AG10803 (cell line): ENCODE measurements around the gene CTDSP1.
A peak's percentile ranks its signal among the peaks of the same experiment; 100 is the strongest.

Experiments
- DNase-seq: peaks from one replicate; pipeline ENCODE4 v3.0.0; 2010; ENCODE audit warnings: low read depth
- H3K4me3 ChIP-seq: 2 replicates; pipeline ENCODE4 v1.5.1; 2011; ENCODE audit warnings: mild to moderate bottlenecking, low read length, control low read depth
- TF ChIP-seq, protein P1 (sequence below): conservative IDR thresholded peaks from 2 replicates; pipeline ENCODE4 v1.5.1; 2011; ENCODE audit warnings: mild to moderate bottlenecking, low read length, control low read depth, inconsistent platforms

The CTDSP1 gene

DNA sequence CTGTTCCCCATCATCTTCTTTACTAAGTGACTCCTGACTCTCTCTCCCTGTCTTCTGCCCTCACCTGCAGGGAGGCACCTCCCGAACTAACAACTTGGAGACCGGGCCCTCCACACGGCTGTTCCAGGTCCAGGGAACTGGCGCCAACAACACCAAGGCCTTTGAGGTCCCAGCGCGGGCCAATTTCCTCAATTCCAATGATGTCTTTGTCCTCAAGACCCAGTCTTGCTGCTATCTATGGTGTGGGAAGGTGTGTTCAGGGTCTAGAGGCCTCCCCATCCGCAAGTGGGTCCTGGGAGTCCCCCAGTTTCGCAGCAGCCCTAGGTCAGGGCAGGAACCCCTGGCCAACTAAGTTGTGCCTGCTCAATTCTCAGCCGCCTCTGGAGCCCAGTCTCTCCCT is 34.8 kb downstream of the CTDSP1 start:
- H3K4me3 ChIP-seq, result no peak overlapping the region
- TF ChIP-seq, protein P1, sequence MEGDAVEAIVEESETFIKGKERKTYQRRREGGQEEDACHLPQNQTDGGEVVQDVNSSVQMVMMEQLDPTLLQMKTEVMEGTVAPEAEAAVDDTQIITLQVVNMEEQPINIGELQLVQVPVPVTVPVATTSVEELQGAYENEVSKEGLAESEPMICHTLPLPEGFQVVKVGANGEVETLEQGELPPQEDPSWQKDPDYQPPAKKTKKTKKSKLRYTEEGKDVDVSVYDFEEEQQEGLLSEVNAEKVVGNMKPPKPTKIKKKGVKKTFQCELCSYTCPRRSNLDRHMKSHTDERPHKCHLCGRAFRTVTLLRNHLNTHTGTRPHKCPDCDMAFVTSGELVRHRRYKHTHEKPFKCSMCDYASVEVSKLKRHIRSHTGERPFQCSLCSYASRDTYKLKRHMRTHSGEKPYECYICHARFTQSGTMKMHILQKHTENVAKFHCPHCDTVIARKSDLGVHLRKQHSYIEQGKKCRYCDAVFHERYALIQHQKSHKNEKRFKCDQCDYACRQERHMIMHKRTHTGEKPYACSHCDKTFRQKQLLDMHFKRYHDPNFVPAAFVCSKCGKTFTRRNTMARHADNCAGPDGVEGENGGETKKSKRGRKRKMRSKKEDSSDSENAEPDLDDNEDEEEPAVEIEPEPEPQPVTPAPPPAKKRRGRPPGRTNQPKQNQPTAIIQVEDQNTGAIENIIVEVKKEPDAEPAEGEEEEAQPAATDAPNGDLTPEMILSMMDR, result no peak
- no peak for DNase-seq

DNA sequence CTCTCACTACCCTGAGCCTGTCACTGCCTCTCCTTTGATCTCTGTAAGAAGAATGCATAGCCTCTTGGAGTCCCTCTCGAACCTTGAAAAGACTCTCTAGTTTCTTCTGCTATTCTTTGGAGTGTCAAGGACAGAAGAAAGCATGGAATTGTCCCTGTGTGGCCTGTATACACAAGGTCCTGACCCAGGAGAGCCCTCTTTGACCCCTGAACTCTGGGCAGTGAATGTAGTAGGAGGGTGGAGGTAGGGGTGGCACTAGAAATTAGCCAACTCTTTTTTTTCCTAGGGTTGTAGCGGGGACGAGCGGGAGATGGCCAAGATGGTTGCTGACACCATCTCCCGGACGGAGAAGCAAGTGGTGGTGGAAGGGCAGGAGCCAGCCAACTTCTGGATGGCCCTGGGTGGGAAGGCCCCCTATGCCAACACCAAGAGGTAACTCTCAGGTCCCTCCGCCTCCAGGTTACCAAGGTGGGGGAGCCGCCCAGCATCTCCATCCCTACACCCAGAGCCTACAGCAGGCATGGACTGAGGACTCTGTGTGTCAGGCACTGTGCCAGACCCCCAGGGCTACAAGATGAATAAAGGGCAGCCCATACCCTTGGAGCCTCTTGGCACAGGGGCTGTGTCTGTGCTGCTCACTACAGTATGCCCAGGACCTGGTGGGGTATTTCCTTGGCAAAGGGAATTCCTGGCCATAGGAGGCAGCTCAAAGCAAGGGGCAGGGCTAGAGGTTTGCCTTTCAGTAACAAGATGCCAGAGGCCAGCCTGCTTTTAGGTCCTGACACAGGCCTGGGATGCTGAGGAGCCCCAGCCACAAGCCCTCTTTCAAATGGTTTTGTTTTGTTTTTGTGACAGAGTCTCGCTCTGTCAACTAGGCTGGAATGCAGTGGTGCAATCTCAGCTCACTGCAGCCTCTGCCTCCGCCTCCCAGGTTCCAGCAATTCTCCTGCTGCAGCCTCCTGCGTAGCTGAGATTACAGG is 35.6 kb downstream of the CTDSP1 start:
- no peak overlapping the region for H3K4me3 ChIP-seq
- peak; percentile 4 for DNase-seq
- TF ChIP-seq, protein P1, result no peak

DNA sequence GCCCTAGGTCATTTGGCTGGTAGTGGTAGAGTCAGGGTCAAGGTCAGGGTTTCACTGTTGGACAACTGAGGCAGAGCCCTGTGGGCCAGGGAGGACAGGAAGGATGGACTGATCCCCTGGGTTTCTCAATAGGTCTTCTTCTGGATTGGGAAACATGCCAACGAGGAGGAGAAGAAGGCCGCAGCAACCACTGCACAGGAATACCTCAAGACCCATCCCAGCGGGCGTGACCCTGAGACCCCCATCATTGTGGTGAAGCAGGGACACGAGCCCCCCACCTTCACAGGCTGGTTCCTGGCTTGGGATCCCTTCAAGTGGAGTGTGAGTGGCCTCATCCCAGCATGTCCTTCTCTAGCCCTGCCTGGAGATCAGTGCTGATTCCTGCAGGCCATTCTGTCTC is 37.3 kb downstream of the CTDSP1 start:
- H3K4me3 ChIP-seq, result no peak overlapping the region
- no peak for DNase-seq
- TF ChIP-seq, protein P1, result no peak

DNA sequence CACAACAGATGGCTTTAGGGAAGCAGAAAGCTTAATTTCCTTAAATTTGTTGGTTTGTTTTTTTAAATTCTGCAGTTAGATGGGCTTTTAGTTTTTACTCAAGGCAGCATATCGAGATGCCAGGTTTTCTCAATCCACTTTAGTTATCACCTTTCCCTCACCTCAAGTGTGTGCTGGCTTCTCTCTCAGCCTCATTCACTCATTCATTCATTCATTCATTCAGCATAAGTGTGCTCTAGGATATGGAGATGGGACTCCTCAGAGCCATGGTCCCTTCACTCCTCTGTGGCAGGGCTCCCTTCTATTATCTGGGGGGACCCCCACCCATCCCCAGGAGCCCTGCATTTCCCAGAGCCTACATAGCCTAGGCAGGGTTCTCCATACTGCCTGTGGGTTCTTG is 38.3 kb downstream of the CTDSP1 start:
- TF ChIP-seq, protein P1, result no peak
- no peak overlapping the region for H3K4me3 ChIP-seq
- no peak for DNase-seq

DNA sequence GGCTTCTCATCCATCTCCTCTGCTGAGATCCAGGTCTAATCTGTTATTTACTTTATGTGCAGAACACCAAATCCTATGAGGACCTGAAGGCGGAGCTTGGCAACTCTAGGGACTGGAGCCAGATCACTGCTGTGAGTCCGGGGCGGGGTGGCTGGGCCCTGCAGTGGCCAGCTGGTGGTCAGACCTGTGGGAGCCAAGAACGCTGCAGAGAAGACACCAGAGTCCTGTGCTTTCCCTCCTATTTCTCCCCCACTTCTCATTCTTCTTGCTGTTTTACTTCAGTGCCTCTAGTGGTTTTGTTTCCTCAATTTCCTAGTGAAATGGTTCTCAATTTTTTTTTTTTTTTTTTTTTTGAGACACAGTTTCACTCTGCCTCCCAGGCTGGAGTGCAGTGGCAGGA is 38.9 kb downstream of the CTDSP1 start:
- TF ChIP-seq, protein P1, result no peak
- DNase-seq, result no peak
- no peak overlapping the region for H3K4me3 ChIP-seq

DNA sequence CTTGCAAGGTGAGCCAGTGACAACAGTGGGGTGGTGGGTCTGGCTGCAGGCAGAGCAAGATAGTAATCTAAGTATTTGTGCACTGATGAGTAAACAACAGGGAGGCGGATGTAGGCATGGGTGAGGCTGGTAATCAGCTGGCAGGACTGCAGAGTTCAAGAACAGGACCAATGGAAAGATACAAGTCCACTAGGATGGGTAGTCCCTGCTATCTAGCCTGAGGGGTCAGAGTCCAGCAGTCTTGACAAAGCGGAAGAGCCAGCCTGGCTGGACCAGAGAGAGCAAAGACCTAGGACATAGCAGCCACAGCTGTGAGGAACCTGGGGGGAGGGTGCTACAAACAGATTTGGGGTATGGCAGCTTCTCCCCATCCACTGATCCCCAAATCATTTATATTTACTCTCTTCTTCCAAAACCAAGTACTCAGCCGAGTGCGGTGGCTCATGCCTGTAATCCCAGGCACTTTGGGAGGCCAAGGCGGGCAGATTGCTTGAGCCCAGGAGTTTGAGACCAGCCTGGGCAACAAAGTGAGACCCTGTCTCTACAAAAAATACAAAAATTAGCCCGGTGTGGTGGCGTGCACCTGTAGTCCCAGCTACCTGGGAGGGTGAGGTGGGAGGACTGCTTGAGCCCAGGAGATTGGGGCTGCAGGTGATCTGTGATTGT is 45.2 kb downstream of the CTDSP1 start:
- DNase-seq, result no peak
- TF ChIP-seq, protein P1, result no peak
- no peak overlapping the region for H3K4me3 ChIP-seq
